IMR-90 (cell line): Measurements from ENCODE around the gene MSMO1. TPM values are rescaled to one million over a fixed set of nuclear protein-coding genes. Genes with fewer than 3 reads are reported as not detected.

ENCODE experiments used
- ATAC-seq: fragments of 200-7000 bp; cut with Tn5 transposase; 2 replicates; pipeline ENCODE4 v1.9.1; 2020; ENCODE audit warnings: low read depth, mild to moderate bottlenecking, moderate library complexity
- BruUV-seq: library from RNA; stranded (reverse); fragments of 400-500 nt; replicated peaks from 2 replicates; lab custom pipeline; 2021; lab: Mats Ljungman, UMichigan
- CTCF ChIA-PET: fragments of 300-600 bp; formaldehyde crosslinking; extraction: SDS; loops from one replicate; lab custom pipeline; 2021; ENCODE audit warnings: antibody characterized with exemption; lab: Yijun Ruan, JAX
- POLR2A ChIA-PET: fragments of 300-600 bp; sonication (Branson Sonifier 250); formaldehyde crosslinking; loops from one replicate; lab custom pipeline; 2022; ENCODE audit warnings: antibody characterized with exemption; ENCODE audit not compliant: unreplicated experiment; lab: Charles Lee
- DNase-seq: peaks from one replicate; pipeline ENCODE4 v3.0.0; 2013
- H2AFZ ChIP-seq: replicated peaks from 2 replicates; pipeline ENCODE3; 2013; ENCODE audit warnings: low read length, mild to moderate bottlenecking; ENCODE audit not compliant: poor library complexity
- H2AK5ac ChIP-seq: 2 replicates; pipeline ENCODE4 v1.6.1; 2013; ENCODE audit warnings: low read depth, low read length, inconsistent platforms
- H2AK9ac ChIP-seq: replicated peaks from 2 replicates; pipeline ENCODE3; 2013; ENCODE audit warnings: mild to moderate bottlenecking, low read depth, low read length, moderate library complexity; ENCODE audit not compliant: poor library complexity
- H2BK120ac ChIP-seq: 2 replicates; pipeline ENCODE4 v1.6.1; 2013; ENCODE audit warnings: low read depth, low read length, inconsistent platforms
- H2BK15ac ChIP-seq: 3 replicates; pipeline ENCODE4 v1.6.1; 2013; ENCODE audit warnings: low read depth, low read length, inconsistent platforms
- H2BK20ac ChIP-seq: 2 replicates; pipeline ENCODE4 v1.6.1; 2013; ENCODE audit warnings: low read depth, mild to moderate bottlenecking, inconsistent platforms, low read length, moderate library complexity
- H2BK5ac ChIP-seq: 2 replicates; pipeline ENCODE4 v1.6.1; 2013; ENCODE audit warnings: mild to moderate bottlenecking, low read depth, low read length, inconsistent platforms; ENCODE audit not compliant: poor library complexity, severe bottlenecking
- H3K14ac ChIP-seq: replicated peaks from 2 replicates; pipeline ENCODE4 v1.6.1; 2013; ENCODE audit warnings: low read depth, low read length, inconsistent platforms
- H3K18ac ChIP-seq: 2 replicates; pipeline ENCODE4 v1.6.1; 2013; ENCODE audit warnings: low read depth, low read length, control low read depth
- H3K23ac ChIP-seq: 2 replicates; pipeline ENCODE4 v1.6.1; 2013; ENCODE audit warnings: low read depth, low read length, inconsistent platforms
- H3K27ac ChIP-seq: 2 replicates; pipeline ENCODE4 v1.5.1; 2013; ENCODE audit warnings: mild to moderate bottlenecking, control low read depth, low read length; ENCODE audit not compliant: insufficient read depth
- H3K27me3 ChIP-seq: 2 replicates; pipeline ENCODE4 v1.6.1; 2013; ENCODE audit warnings: low read length; ENCODE audit not compliant: control insufficient read depth, insufficient read depth
- H3K36me3 ChIP-seq: 2 replicates; pipeline ENCODE4 v1.6.1; 2013; ENCODE audit warnings: low read length, mixed read lengths; ENCODE audit not compliant: control insufficient read depth, insufficient read depth
- H3K4ac ChIP-seq: 2 replicates; pipeline ENCODE4 v1.6.1; 2013; ENCODE audit warnings: low read depth, low read length, inconsistent platforms
- H3K4me1 ChIP-seq: 2 replicates; pipeline ENCODE4 v1.6.1; 2013; ENCODE audit warnings: low read length, mixed read lengths; ENCODE audit not compliant: control insufficient read depth, insufficient read depth
- H3K4me2 ChIP-seq: 2 replicates; pipeline ENCODE4 v1.6.1; 2013; ENCODE audit warnings: low read depth, mild to moderate bottlenecking, control low read depth, low read length, moderate library complexity
- H3K4me3 ChIP-seq: 2 replicates; pipeline ENCODE4 v1.5.1; 2013; ENCODE audit warnings: low read depth, mild to moderate bottlenecking, control low read depth, low read length, moderate library complexity; ENCODE audit not compliant: insufficient read depth
- H3K56ac ChIP-seq: 2 replicates; pipeline ENCODE4 v1.6.1; 2013; ENCODE audit warnings: low read length, inconsistent platforms; ENCODE audit not compliant: insufficient read depth; ENCODE audit errors: extremely low read depth
- H3K79me1 ChIP-seq, 2 experiments: 2 replicates each; pipeline ENCODE4 v1.6.1; 2013; ENCODE audit warnings: low read length in 2 of 2, inconsistent platforms in 1 of 2, low read depth in 1 of 2
- H3K9ac ChIP-seq: 2 replicates; pipeline ENCODE4 v1.6.1; 2013; ENCODE audit warnings: low read depth, low read length, control low read depth
- H3K9me1 ChIP-seq: 2 replicates; pipeline ENCODE4 v1.6.1; 2013; ENCODE audit warnings: low read length, inconsistent platforms; ENCODE audit not compliant: insufficient read depth
- H3K9me3 ChIP-seq: 2 replicates; pipeline ENCODE4 v1.6.1; 2013; ENCODE audit warnings: low read length; ENCODE audit not compliant: control insufficient read depth, insufficient read depth
- H4K20me1 ChIP-seq: 2 replicates; pipeline ENCODE4 v1.6.1; 2013; ENCODE audit warnings: low read length, inconsistent platforms; ENCODE audit not compliant: insufficient read depth
- H4K5ac ChIP-seq: 2 replicates; pipeline ENCODE4 v1.6.1; 2013; ENCODE audit warnings: mild to moderate bottlenecking, low read depth, low read length, control low read depth
- H4K8ac ChIP-seq, 2 experiments: 2 replicates each; pipeline ENCODE4 v1.6.1; 2013; ENCODE audit warnings: low read depth in 2 of 2, low read length in 2 of 2, control low read depth in 1 of 2, inconsistent platforms in 1 of 2
- H4K91ac ChIP-seq: 2 replicates; pipeline ENCODE4 v1.6.1; 2013; ENCODE audit warnings: low read depth, low read length, inconsistent platforms; ENCODE audit not compliant: insufficient read depth
- BHLHE40 ChIP-seq: fragments of 150-350 bp; IDR thresholded peaks from 2 replicates; pipeline ENCODE4 v1.6.1; 2016; ENCODE audit warnings: mild to moderate bottlenecking, low read depth, low read length
- CEBPB ChIP-seq: IDR thresholded peaks from 2 replicates; pipeline ENCODE4 v1.6.1; 2012; ENCODE audit warnings: low read depth, low read length, improper control_type of control experiment
- CHD1 ChIP-seq: IDR thresholded peaks from 2 replicates; pipeline ENCODE4 v1.6.1; 2012; ENCODE audit warnings: low read depth, low read length, improper control_type of control experiment
- CTCF ChIP-seq: conservative IDR thresholded peaks from 2 replicates; pipeline ENCODE4 v1.5.1; 2012; ENCODE audit warnings: mild to moderate bottlenecking, low read depth, low read length, improper control_type of control experiment
- FOS ChIP-seq: fragments of 150-350 bp; IDR thresholded peaks from 2 replicates; pipeline ENCODE4 v1.6.1; 2016; ENCODE audit warnings: low read depth, low read length
- MAFK ChIP-seq: IDR thresholded peaks from 2 replicates; pipeline ENCODE4 v1.6.1; 2012; ENCODE audit warnings: low read depth, low read length, improper control_type of control experiment
- MAZ ChIP-seq: IDR thresholded peaks from 2 replicates; pipeline ENCODE4 v1.6.1; 2012; ENCODE audit warnings: low read depth, mild to moderate bottlenecking, low read length, improper control_type of control experiment, moderate library complexity, borderline replicate concordance
- MXI1 ChIP-seq: IDR thresholded peaks from 2 replicates; pipeline ENCODE4 v1.6.1; 2012; ENCODE audit warnings: low read depth, mild to moderate bottlenecking, low read length, moderate library complexity, borderline replicate concordance
- NFE2L2 ChIP-seq: fragments of 150-350 bp; IDR thresholded peaks from 2 replicates; pipeline ENCODE4 v1.6.1; 2016; ENCODE audit warnings: low read depth, mild to moderate bottlenecking, low read length
- POLR2A ChIP-seq: IDR thresholded peaks from 2 replicates; pipeline ENCODE4 v1.6.1; 2012; ENCODE audit warnings: mild to moderate bottlenecking, low read depth, low read length
- RAD21 ChIP-seq: IDR thresholded peaks from 2 replicates; pipeline ENCODE4 v1.6.1; 2012; ENCODE audit warnings: low read length, improper control_type of control experiment
- RCOR1 ChIP-seq: IDR thresholded peaks from 2 replicates; pipeline ENCODE4 v1.6.1; 2012; ENCODE audit warnings: mild to moderate bottlenecking, low read length, improper control_type of control experiment; ENCODE audit not compliant: insufficient replicate concordance
- RFX5 ChIP-seq: IDR thresholded peaks from 2 replicates; pipeline ENCODE4 v1.8.0; 2012; ENCODE audit warnings: low read depth, mild to moderate bottlenecking, low read length, moderate library complexity
- SMC3 ChIP-seq: fragments of 150-350 bp; IDR thresholded peaks from 2 replicates; pipeline ENCODE4 v1.6.1; 2016; ENCODE audit warnings: low read depth, mild to moderate bottlenecking, antibody characterized with exemption, low read length, moderate library complexity
- WGBS, 2 experiments: methylation state at CpG; one replicate each; pipeline versions ENCODE4 v1.1.5 to v1.1.7; 2013; ENCODE audit warnings: missing lambda C conversion rate in 2 of 2; ENCODE audit not compliant: insufficient read length in 1 of 2; ENCODE audit errors: extremely low coverage in 2 of 2; 5-methylcytosine and 5-hydroxymethylcytosine counted together
- dilution Hi-C: fragments of 300-500 bp; cut with HindIII; formaldehyde crosslinking; loops from one replicate; pipeline ENCODE4 v1.14.3; 2018; ENCODE audit warnings: low sequenced_read_pairs; ENCODE audit not compliant: unreplicated experiment
- in situ Hi-C: fragments of 300-500 bp; cut with MboI; formaldehyde crosslinking; loops from 3 replicates; pipeline ENCODE4 v1.14.3; 2019; ENCODE audit warnings: low sequenced_read_pairs, inconsistent platforms, mixed read lengths
- intact Hi-C: fragments of 100-400 bp; cut with micrococcal nuclease; formaldehyde crosslinking; loops from 2 replicates; pipeline ENCODE4 v1.10.0; 2022
- polyA plus RNA-seq, 3 experiments: library from polyadenylated mRNA; depleted of rRNA; stranded (reverse); fragments of >200 nt; gene quantifications; 2 replicates each; pipeline ENCODE4 v1.2.3, GENCODE V29; 2012; ENCODE audit warnings: low replicate concordance in 1 of 3
- total RNA-seq: library from RNA; depleted of rRNA; stranded (reverse); fragments of >200 nt; gene quantifications from 2 replicates; pipeline ENCODE4 v1.2.3, GENCODE V29; 2012
- TF ChIP-seq, protein P1 (sequence below): fragments of 150-350 bp; IDR thresholded peaks from 2 replicates; pipeline ENCODE4 v1.6.1; 2016; ENCODE audit warnings: low read depth, mild to moderate bottlenecking, low read length, moderate library complexity, borderline replicate concordance
- TF ChIP-seq, protein P2 (sequence below): fragments of 150-350 bp; IDR thresholded peaks from 2 replicates; pipeline ENCODE4 v1.6.1; 2017; ENCODE audit warnings: mild to moderate bottlenecking, antibody characterized with exemption, low read length, low read depth

MSMO1 gene
- total and polyA plus RNA-seq, 2 of the 4 experiments (the other 2 are of a cell fraction), result 40.1 to 42.1 TPM

- CTCF ChIA-PET, result no interaction called here
- POLR2A ChIA-PET, result no interaction called here
Measured at GRCh38 chr4:165294907-165295306, 32.6 kb upstream of the MSMO1 start.

More at GRCh38 chr4:165294907-165295306, 32.6 kb upstream of the MSMO1 start:
- ATAC-seq (no peak), DNase-seq (no peak)
- TF ChIP-seq, protein P1, sequence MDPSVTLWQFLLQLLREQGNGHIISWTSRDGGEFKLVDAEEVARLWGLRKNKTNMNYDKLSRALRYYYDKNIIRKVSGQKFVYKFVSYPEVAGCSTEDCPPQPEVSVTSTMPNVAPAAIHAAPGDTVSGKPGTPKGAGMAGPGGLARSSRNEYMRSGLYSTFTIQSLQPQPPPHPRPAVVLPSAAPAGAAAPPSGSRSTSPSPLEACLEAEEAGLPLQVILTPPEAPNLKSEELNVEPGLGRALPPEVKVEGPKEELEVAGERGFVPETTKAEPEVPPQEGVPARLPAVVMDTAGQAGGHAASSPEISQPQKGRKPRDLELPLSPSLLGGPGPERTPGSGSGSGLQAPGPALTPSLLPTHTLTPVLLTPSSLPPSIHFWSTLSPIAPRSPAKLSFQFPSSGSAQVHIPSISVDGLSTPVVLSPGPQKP, result no peak
- no peak for TF ChIP-seq FOS
- no peak for TF ChIP-seq CHD1
- no peak for TF ChIP-seq CEBPB
- no peak for TF ChIP-seq RAD21
- no peak for TF ChIP-seq RFX5
- no peak for TF ChIP-seq SMC3
- no peak for TF ChIP-seq BHLHE40
- TF ChIP-seq CTCF, result no peak
- TF ChIP-seq MAFK, result no peak
- no peak for TF ChIP-seq POLR2A
- no peak for TF ChIP-seq MXI1
- TF ChIP-seq MAZ, result no peak
- TF ChIP-seq, protein P2, sequence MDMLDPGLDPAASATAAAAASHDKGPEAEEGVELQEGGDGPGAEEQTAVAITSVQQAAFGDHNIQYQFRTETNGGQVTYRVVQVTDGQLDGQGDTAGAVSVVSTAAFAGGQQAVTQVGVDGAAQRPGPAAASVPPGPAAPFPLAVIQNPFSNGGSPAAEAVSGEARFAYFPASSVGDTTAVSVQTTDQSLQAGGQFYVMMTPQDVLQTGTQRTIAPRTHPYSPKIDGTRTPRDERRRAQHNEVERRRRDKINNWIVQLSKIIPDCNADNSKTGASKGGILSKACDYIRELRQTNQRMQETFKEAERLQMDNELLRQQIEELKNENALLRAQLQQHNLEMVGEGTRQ, result no peak
- TF ChIP-seq NFE2L2, result no peak
- TF ChIP-seq RCOR1, result no peak
- peaks cover 2% of the 10 kb centered on the region; the same call in 1 of the 2 replicates for H3K4me1 ChIP-seq
- no TSS peak for BruUV-seq
- no peak overlapping the region for H3K18ac ChIP-seq
- H3K56ac ChIP-seq, result no peak overlapping the region
- no peaks in the 10 kb centered on the region for H3K9me3 ChIP-seq
- H3K27me3 ChIP-seq, result no peaks in the 10 kb centered on the region
- H3K9ac ChIP-seq, result no peak overlapping the region
- H2AK9ac ChIP-seq, result no peak overlapping the region
- dilution Hi-C loops, result no loop called here
- intact Hi-C loops, result no loop called here
- no peak overlapping the region for H2BK5ac ChIP-seq
- H4K91ac ChIP-seq, result no peak overlapping the region
- H2AK5ac ChIP-seq, result no peak overlapping the region
- no peak overlapping the region for H3K23ac ChIP-seq
- no peak overlapping the region for H2BK15ac ChIP-seq
- no peak overlapping the region for H3K27ac ChIP-seq
- no peak overlapping the region for H2BK120ac ChIP-seq
- no peaks in the 10 kb centered on the region; the same call in 1 of the 2 replicates for H3K9me1 ChIP-seq
- H4K8ac ChIP-seq, result no peak overlapping the region
- H4K20me1 ChIP-seq, result no peaks in the 10 kb centered on the region
- no peak overlapping the region for H3K4me3 ChIP-seq
- H2AFZ ChIP-seq, result no peak overlapping the region
- H4K5ac ChIP-seq, result no peak overlapping the region
- no peak overlapping the region for H3K14ac ChIP-seq
- WGBS, 2 experiments, result 100% methylated on average over 1 of the region's 5 CpGs; no CpG with 5 or more reads in 1 of the 2 experiments
- H3K36me3 ChIP-seq, result peaks cover 4% of the 10 kb centered on the region; the same call in 1 of the 2 replicates
- peaks cover 0 to 4% of the 10 kb centered on the region in 2 experiments; a peak in 2 of 4 replicates for H3K79me1 ChIP-seq
- no peak overlapping the region for H2BK20ac ChIP-seq
- no peak overlapping the region for H3K4ac ChIP-seq
- no peak overlapping the region for H3K4me2 ChIP-seq
- in situ Hi-C loops, result no loop called here
